Vagina (tissue), 2 donors: ENCODE measurements around the gene TNIK. TPM values are rescaled to one million over a fixed set of nuclear protein-coding genes. Genes with fewer than 3 reads are reported as not detected.

Experiments
- DNase-seq, 2 donors: peaks; one replicate each; pipeline ENCODE4 v3.0.0-alpha.2; 2017; ENCODE audit errors: extremely low spot score in 2 of 2
- H3K27ac ChIP-seq: fragments of 200-600 bp; sonication (generic); one replicate; pipeline ENCODE4 v1.5.1; 2019
- H3K27me3 ChIP-seq: fragments of 200-600 bp; sonication (generic); one replicate; pipeline ENCODE4 v1.5.1; 2019
- H3K36me3 ChIP-seq, 2 donors: fragments of 200-600 bp; sonication (generic); one replicate each; pipeline ENCODE4 v1.5.1; 2017 to 2019
- H3K4me1 ChIP-seq: fragments of 200-600 bp; sonication (generic); one replicate; pipeline ENCODE4 v1.5.1; 2019
- H3K4me3 ChIP-seq, 2 donors: fragments of 200-600 bp; sonication (generic); 1 replicate in 1 of 2; 2 replicates in 1 of 2; pipeline ENCODE4 v1.5.1; 2016 to 2019
- H3K9me3 ChIP-seq: fragments of 200-600 bp; sonication (generic); one replicate; pipeline ENCODE4 v1.5.1; 2019
- POLR2A ChIP-seq, 2 donors: fragments of 450-650 bp; IDR thresholded peaks; one replicate each; pipeline ENCODE4 v1.6.1; 2017; ENCODE audit warnings: antibody characterized with exemption in 2 of 2, mild to moderate bottlenecking in 2 of 2, moderate library complexity in 2 of 2
- POLR2AphosphoS5 ChIP-seq, 2 donors: sonication (generic); formaldehyde crosslinking; IDR thresholded peaks; one replicate each; pipeline ENCODE4 v1.9.0; 2017; ENCODE audit warnings: antibody characterized with exemption in 2 of 2, mild to moderate bottlenecking in 2 of 2, low read depth in 1 of 2; ENCODE audit not compliant: insufficient read depth in 1 of 2
- intact Hi-C: fragments of 100-400 bp; cut with DNase I; formaldehyde crosslinking; loops from one replicate; pipeline ENCODE4 v1.15.1; 2023
- total RNA-seq: library from RNA; depleted of rRNA; stranded (reverse); fragments of >200 nt; gene quantifications from one replicate; pipeline ENCODE4 v1.2.3, GENCODE V29; 2016
- TF ChIP-seq, protein P1 (sequence below), 3 experiments: fragments of 450-650 bp in 2 of 3; fragments of 200-600 bp in 1 of 3; sonication (generic) in 1 of 3; IDR thresholded peaks; one replicate each; pipeline ENCODE4 v1.5.1; 2017 to 2019; ENCODE audit warnings: antibody characterized with exemption in 3 of 3, mild to moderate bottlenecking in 2 of 3, moderate library complexity in 2 of 3

Gene TNIK
- total RNA-seq, 1 donor from 2014 or later = 5.9 TPM

DNA sequence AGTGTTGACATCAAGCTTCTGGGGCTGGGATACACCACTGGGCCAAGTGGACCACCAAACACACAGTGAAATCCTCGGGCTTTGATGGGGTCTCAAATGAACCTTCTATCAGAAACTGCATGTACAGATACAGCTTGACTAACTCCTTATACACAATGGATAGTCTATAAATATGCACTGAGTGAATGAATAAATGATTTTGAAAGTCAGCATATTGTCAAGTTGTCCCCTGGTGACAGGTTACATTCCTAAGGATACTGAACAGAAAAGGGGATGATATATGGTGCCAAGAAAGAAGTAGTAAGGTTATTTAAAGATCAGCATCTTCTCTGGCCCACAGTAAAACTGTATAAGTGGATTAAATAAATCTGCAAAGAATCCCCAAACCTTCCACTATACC, 274.2 kb downstream of the TNIK start:
- no peaks in the 10 kb centered on the region for H3K27me3 ChIP-seq
- no peaks in the 10 kb centered on the region for H3K4me1 ChIP-seq
- no peak overlapping the region for H3K4me3 ChIP-seq
- intact Hi-C loops = loop anchor here (10.0 kb wide), 1 partner anchor 269 kb away; no protein-coding TSS in a partner anchor
- no peaks in the 10 kb centered on the region for H3K36me3 ChIP-seq
- H3K27ac ChIP-seq = no peak overlapping the region
- DNase-seq = no peak
- no peaks in the 10 kb centered on the region for H3K9me3 ChIP-seq
- TF ChIP-seq POLR2AphosphoS5 (IDR thresholded peaks at IDR 0.05; ENCODE audit: insufficient read depth in 1 of 2, low read depth in 1 of 2) = no peak
- no peak for TF ChIP-seq POLR2A (IDR thresholded peaks at IDR 0.05)
- TF ChIP-seq, protein P1, sequence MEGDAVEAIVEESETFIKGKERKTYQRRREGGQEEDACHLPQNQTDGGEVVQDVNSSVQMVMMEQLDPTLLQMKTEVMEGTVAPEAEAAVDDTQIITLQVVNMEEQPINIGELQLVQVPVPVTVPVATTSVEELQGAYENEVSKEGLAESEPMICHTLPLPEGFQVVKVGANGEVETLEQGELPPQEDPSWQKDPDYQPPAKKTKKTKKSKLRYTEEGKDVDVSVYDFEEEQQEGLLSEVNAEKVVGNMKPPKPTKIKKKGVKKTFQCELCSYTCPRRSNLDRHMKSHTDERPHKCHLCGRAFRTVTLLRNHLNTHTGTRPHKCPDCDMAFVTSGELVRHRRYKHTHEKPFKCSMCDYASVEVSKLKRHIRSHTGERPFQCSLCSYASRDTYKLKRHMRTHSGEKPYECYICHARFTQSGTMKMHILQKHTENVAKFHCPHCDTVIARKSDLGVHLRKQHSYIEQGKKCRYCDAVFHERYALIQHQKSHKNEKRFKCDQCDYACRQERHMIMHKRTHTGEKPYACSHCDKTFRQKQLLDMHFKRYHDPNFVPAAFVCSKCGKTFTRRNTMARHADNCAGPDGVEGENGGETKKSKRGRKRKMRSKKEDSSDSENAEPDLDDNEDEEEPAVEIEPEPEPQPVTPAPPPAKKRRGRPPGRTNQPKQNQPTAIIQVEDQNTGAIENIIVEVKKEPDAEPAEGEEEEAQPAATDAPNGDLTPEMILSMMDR (IDR thresholded peaks at IDR 0.05) = no peak

DNA sequence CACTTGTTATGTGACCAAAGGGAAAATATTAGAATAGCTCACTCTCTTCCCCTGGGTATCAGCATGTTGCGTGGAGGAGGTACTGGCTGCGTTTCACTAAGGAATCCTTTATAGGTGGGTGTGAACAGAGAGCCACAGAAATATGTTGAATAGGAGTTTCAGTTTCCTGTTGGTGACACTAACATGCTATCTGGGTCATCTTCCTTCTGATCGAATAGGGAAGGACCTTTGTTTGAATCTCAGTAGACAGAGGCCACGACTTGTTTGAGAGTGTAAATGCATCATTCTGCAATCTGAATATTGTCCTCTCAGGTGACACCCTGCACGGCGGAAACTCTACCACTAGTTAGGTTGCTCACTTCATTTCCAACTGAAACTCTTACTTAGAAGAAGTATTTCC, 275.8 kb downstream of the TNIK start:
- H3K27me3 ChIP-seq = no peaks in the 10 kb centered on the region
- no peak for DNase-seq
- TF ChIP-seq POLR2AphosphoS5 (IDR thresholded peaks at IDR 0.05; ENCODE audit: insufficient read depth in 1 of 2, low read depth in 1 of 2) (no peak), POLR2A (IDR thresholded peaks at IDR 0.05) (no peak)
- TF ChIP-seq, protein P1 (IDR thresholded peaks at IDR 0.05) = no peak
- H3K36me3 ChIP-seq = no peaks in the 10 kb centered on the region
- H3K4me1 ChIP-seq = no peaks in the 10 kb centered on the region
- H3K9me3 ChIP-seq = no peaks in the 10 kb centered on the region
- no peak overlapping the region for H3K27ac ChIP-seq
- intact Hi-C loops = loop anchor here (10.0 kb wide), 1 partner anchor 270 kb away; no protein-coding TSS in a partner anchor
- no peak overlapping the region for H3K4me3 ChIP-seq

DNA sequence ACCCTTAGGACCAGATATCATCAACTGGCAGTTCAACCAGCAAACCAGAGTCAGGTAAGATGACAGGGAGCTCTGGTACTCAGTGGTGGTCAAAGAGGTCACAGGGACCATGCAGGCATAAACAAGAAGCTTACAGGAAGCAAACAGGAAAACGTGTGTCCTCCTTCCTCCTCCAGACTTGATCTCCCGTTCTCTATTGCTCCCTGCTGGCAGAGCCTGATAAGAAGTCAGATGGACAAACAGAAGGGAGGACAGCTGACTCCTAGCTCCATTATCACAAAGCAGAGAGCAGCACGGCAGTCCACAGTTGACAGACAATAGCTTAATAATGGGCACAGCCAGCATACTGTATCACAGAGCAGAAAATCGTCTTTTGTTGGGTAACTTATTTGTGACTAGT, 277.2 kb downstream of the TNIK start:
- H3K4me1 ChIP-seq = no peaks in the 10 kb centered on the region
- no peak overlapping the region for H3K4me3 ChIP-seq
- no peaks in the 10 kb centered on the region for H3K9me3 ChIP-seq
- TF ChIP-seq POLR2AphosphoS5 (IDR thresholded peaks at IDR 0.05; ENCODE audit: insufficient read depth in 1 of 2, low read depth in 1 of 2) (no peak), POLR2A (IDR thresholded peaks at IDR 0.05) (no peak)
- TF ChIP-seq, protein P1 (IDR thresholded peaks at IDR 0.05) = no peak
- intact Hi-C loops = loop anchor here (10.0 kb wide), 1 partner anchor 272 kb away; no protein-coding TSS in a partner anchor
- DNase-seq = no peak
- H3K27me3 ChIP-seq = no peaks in the 10 kb centered on the region
- H3K36me3 ChIP-seq = no peaks in the 10 kb centered on the region
- no peak overlapping the region for H3K27ac ChIP-seq

DNA sequence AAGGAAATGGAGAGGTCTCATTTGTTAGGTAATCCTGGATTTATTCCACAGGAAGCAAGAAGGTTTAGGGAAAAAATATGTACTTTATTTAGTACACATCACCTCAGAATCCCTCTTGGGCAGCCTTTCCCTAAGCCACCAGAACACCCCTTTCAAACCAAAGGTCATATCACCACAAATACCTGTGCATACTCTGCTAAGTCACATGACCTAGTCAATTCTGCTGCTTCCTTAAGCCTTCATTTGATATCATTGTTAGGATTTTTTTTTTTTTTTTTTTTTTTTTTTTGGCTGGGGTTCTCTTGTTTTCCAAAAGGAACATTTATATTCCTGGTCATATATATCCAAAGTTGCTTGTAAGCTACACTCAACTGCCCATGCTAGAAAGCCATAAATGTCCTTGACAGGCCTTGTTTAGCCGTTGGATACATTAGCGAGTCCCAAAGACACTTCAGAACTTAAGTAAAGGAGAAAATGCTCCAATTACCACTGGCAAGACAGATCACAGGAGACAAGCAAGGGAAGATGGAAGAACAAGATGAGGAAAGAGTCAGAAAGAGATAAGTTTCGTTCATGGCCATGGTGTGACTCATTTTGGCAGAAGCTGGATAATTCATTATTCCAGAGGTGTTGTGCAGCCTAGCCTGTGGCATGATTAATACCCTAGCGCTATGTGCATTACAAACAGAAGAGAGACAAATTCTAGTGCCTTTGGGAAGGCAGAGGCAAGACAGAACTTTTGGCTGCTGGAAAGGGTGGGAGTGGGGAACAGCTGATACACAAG, 278.1 kb downstream of the TNIK start:
- Histone ChIP-seq H3K27me3 (no peaks in the 10 kb centered on the region), H3K4me3 (no peak overlapping the region), H3K9me3 (no peaks in the 10 kb centered on the region), H3K36me3 (no peaks in the 10 kb centered on the region), H3K27ac (no peak overlapping the region), H3K4me1 (no peaks in the 10 kb centered on the region)
- TF ChIP-seq POLR2A (IDR thresholded peaks at IDR 0.05) (no peak), POLR2AphosphoS5 (IDR thresholded peaks at IDR 0.05; ENCODE audit: insufficient read depth in 1 of 2, low read depth in 1 of 2) (no peak)
- TF ChIP-seq, protein P1 (IDR thresholded peaks at IDR 0.05) = no peak
- intact Hi-C loops = loop anchor here (10.0 kb wide), 1 partner anchor 273 kb away; no protein-coding TSS in a partner anchor
- DNase-seq = no peak

DNA sequence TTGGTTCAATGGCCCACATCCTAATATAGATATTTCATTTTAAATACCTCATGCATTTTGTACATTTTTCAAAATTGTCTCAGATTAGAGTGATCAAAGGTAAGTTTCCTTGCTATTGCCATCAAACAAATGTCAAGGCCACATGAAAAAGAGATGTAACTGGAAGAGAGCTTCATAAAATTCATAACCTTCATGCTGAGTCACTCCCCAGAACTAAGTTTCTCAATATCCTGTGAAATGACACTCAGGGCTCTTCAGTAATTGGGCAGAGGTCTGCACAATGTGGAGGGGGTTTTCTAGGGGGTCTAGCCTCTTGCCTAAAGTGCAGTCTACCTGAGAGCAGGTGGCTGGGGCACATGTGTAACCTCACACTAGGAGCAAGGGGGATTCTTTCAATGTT, 281.5 kb downstream of the TNIK start:
- Histone ChIP-seq H3K4me3 (no peak overlapping the region), H3K36me3 (no peaks in the 10 kb centered on the region), H3K27ac (no peak overlapping the region), H3K4me1 (no peaks in the 10 kb centered on the region), H3K27me3 (no peaks in the 10 kb centered on the region), H3K9me3 (no peaks in the 10 kb centered on the region)
- intact Hi-C loops = no loop called here
- no peak for DNase-seq
- TF ChIP-seq POLR2A (IDR thresholded peaks at IDR 0.05) = no peak
- TF ChIP-seq, protein P1 (IDR thresholded peaks at IDR 0.05) = no peak
